ENCODE measurements around the gene TEX51.

TEX51 gene

GRCh38 chr2:126898636-126899035, at the start of gene TEX51:
TEX51 (plus strand) TSS chr2:126898890; CDS start chr2:126898919, 29 bp downstream.
- no peak for DNase-seq (ENCODE audit: low spot score)

- no peak for DNase-seq (ENCODE audit: low spot score)
Observed at GRCh38 chr2:126849054-126849453, 49.6 kb upstream of the TEX51 start.

- no peak for DNase-seq (ENCODE audit: low spot score)
Observed at GRCh38 chr2:126849486-126849885, 49.2 kb upstream of the TEX51 start.

GRCh38 chr2:126849991-126850535, 48.6 kb upstream of the TEX51 start:
- DNase-seq (ENCODE audit: low spot score): no peak

GRCh38 chr2:126850940-126851339, 47.8 kb upstream of the TEX51 start:
- no peak for DNase-seq (ENCODE audit: low spot score)

- DNase-seq (ENCODE audit: low spot score): no peak
Observed at GRCh38 chr2:126851756-126852155, 46.9 kb upstream of the TEX51 start.

- no peak for DNase-seq (ENCODE audit: low spot score)
Observed at GRCh38 chr2:126852361-126852760, 46.3 kb upstream of the TEX51 start.

GRCh38 chr2:126855606-126856005, 43.1 kb upstream of the TEX51 start:
- DNase-seq (ENCODE audit: low spot score): no peak

- DNase-seq (ENCODE audit: low spot score): no peak
Observed at GRCh38 chr2:126856403-126856802, 42.3 kb upstream of the TEX51 start.

- no peak for DNase-seq (ENCODE audit: low spot score)
Observed at GRCh38 chr2:126857502-126857901, 41.2 kb upstream of the TEX51 start.

- no peak for DNase-seq (ENCODE audit: low spot score)
Observed at GRCh38 chr2:126858013-126858412, 40.7 kb upstream of the TEX51 start.

- no peak for DNase-seq (ENCODE audit: low spot score)
Observed at GRCh38 chr2:126858436-126858835, 40.3 kb upstream of the TEX51 start.

- DNase-seq (ENCODE audit: low spot score): no peak
Observed at GRCh38 chr2:126858991-126859390, 39.7 kb upstream of the TEX51 start.

GRCh38 chr2:126859631-126860030, 39.1 kb upstream of the TEX51 start:
- DNase-seq (ENCODE audit: low spot score): no peak

- no peak for DNase-seq (ENCODE audit: low spot score)
Observed at GRCh38 chr2:126860385-126860784, 38.3 kb upstream of the TEX51 start.

- DNase-seq (ENCODE audit: low spot score): no peak
Observed at GRCh38 chr2:126862730-126863129, 36.0 kb upstream of the TEX51 start.

GRCh38 chr2:126863336-126864015, 35.2 kb upstream of the TEX51 start:
- DNase-seq (ENCODE audit: low spot score): no peak

GRCh38 chr2:126864861-126865260, 33.8 kb upstream of the TEX51 start:
- no peak for DNase-seq (ENCODE audit: low spot score)

GRCh38 chr2:126866451-126866850, 32.2 kb upstream of the TEX51 start:
- no peak for DNase-seq (ENCODE audit: low spot score)

GRCh38 chr2:126874961-126875360, 23.7 kb upstream of the TEX51 start:
- no peak for DNase-seq (ENCODE audit: low spot score)

- DNase-seq (ENCODE audit: low spot score): no peak
Observed at GRCh38 chr2:126876631-126877030, 22.1 kb upstream of the TEX51 start.

- no peak for DNase-seq (ENCODE audit: low spot score)
Observed at GRCh38 chr2:126877041-126877440, 21.6 kb upstream of the TEX51 start.

GRCh38 chr2:126877861-126878565, 20.7 kb upstream of the TEX51 start:
- no peak for DNase-seq (ENCODE audit: low spot score)

- DNase-seq (ENCODE audit: low spot score): no peak
Observed at GRCh38 chr2:126878601-126879000, 20.1 kb upstream of the TEX51 start.

Data from HuH-7.5 (cell line).